ENCODE measurements around the gene GADD45G.

The GADD45G gene

DNA sequence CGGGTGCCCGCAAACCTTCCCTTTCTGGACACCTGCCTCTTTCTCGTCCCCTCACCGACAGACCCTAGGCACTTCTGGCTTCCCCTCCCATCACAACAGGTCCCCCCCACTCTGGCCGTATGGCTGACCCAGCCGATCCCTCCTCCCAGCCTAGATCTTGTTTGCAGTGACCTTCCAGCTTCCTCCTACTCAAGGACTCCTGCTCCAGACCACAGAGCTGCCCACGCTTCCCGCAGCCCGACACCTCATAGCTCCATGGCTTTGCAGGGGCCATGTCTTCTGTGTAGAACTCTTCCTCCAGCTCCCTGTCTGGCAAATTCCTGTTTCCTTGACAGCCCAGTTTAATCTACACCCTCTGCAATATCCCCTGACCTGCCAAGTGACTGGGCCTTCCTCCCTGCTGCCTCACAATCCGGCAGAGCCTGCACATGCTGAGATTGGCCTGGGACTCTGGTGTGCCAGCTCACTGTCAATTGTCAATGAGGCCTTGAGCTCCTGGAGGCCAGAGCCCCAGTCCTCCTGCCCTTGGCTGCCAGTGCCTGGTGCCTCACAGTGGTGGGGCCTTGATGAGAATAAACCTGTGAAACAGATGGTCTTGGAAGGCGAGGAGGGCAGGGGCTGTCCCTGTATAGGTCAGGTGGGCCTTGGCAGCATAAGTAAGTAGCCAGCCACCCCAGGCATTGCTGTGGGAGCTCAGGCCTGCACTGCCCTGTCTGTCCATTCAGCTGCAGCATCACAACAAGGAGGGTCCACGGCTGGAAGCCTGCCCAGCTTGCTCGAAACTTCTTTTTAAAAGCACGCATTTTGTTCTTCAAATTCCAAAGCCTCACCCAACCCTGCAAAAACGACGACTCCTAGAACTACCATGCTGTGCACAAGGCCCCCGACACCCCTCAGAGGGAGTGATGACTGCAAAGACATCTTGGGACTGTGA, 50.5 kb downstream of the GADD45G start:
- DNase-seq, result no peak

Measured in NCI-H1694 treated with DMSO at 0.1 percent for 48 hours (cell line).